NCI-H1694 treated with DMSO at 0.1 percent for 48 hours (cell line): ENCODE results near the gene CD80.

Source experiments
- DNase-seq: peaks from one replicate; lab custom pipeline; 2025; lab: John Stamatoyannopoulos, UW

CD80 gene

DNA sequence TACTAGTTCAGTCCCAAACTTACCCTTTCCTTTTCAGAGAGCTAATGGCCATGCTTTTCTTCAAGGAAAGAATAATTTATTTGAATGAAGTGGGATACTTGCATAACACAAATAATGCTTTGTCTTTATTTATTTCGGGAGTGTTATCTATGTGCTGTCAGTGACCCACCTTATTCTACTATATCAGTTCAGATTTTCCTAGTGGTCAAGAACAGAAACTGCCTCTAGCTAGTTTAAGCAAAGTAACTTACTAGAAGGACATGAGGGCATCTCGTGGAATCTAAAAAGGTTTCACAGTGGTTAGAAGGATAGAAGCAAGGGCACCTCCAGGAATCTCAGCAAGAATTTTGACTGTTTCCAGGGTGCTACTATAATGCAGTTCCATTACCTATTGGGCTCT, 64.8 kb downstream of the CD80 start:
- no peak for DNase-seq

DNA sequence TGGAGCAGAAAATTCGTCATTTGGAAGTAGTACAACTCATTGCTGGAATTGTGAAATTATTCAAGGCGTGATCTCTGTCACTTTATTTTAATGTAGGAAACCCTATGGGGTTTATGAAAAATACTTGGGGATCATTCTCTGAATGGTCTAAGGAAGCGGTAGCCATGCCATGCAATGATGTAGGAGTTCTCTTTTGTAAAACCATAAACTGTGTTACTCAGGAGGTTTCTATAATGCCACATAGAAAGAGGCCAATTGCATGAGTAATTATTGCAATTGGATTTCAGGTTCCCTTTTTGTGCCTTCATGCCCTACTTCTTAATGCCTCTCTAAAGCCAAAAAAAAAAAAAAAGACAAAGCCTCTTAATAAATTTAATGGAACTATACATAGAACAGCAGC, 66.6 kb downstream of the CD80 start:
- DNase-seq, result no peak

- DNase-seq, result no peak
Measured at GRCh38 chr3:119492128-119492527, 67.3 kb downstream of the CD80 start.

GRCh38 chr3:119490153-119490552, 69.3 kb downstream of the CD80 start:
- DNase-seq, result no peak

GRCh38 chr3:119485563-119485962, 73.9 kb downstream of the CD80 start:
- no peak for DNase-seq

GRCh38 chr3:119483101-119483500, 76.3 kb downstream of the CD80 start:
- no peak for DNase-seq

- DNase-seq, result no peak
Measured at GRCh38 chr3:119481079-119481478, 78.3 kb downstream of the CD80 start.
